Urothelium cell line (cell line): Measurements from ENCODE around the gene LCN2.
"Not testable (repeated sequence)": the region's sequence is repeated elsewhere in the genome, so short reads cannot be mapped to it uniquely, and the experiment has no call there.

Experiments used
- DNase-seq: peaks from one replicate; pipeline ENCODE4 v3.0.0; 2011; ENCODE audit warnings: low spot score, mixed read lengths
- FAIRE-seq: peaks from 2 replicates; lab custom pipeline; 2011; peaks lifted over from hg19 to GRCh38; lab: Jason Lieb, UNC

Gene LCN2

GRCh38 chr9:128163523-128164306 is 14.5 kb downstream of the LCN2 start:
- DNase-seq (no peak), FAIRE-seq (no peak)

GRCh38 chr9:128164307-128164885 is 15.1 kb downstream of the LCN2 start:
- DNase-seq (no peak), FAIRE-seq (no peak)

GRCh38 chr9:128166169-128166568 is 16.9 kb downstream of the LCN2 start:
- FAIRE-seq (no peak), DNase-seq (no peak)

GRCh38 chr9:128167209-128167608 is 18.0 kb downstream of the LCN2 start:
- FAIRE-seq, result no peak

GRCh38 chr9:128168731-128169308 is 19.6 kb downstream of the LCN2 start:
- DNase-seq (no peak), FAIRE-seq (no peak)

More at GRCh38 chr9:128167209-128167608, 18.0 kb downstream of the LCN2 start:
- DNase-seq, result no peak

- FAIRE-seq (no peak), DNase-seq (no peak)
Measured at GRCh38 chr9:128169492-128169891, 20.2 kb downstream of the LCN2 start.

- FAIRE-seq (no peak), DNase-seq (no peak)
Measured at GRCh38 chr9:128169925-128170324, 20.7 kb downstream of the LCN2 start.

- DNase-seq (no peak), FAIRE-seq (no peak)
Measured at GRCh38 chr9:128174062-128174461, 24.8 kb downstream of the LCN2 start.

GRCh38 chr9:128175102-128175563 is 25.9 kb downstream of the LCN2 start:
- DNase-seq, result no peak
- no peak for FAIRE-seq

- FAIRE-seq, result no peak
- DNase-seq, result no peak
Measured at GRCh38 chr9:128175726-128176125, 26.5 kb downstream of the LCN2 start.

- FAIRE-seq (no peak), DNase-seq (no peak)
Measured at GRCh38 chr9:128178806-128179431, 29.7 kb downstream of the LCN2 start.

- FAIRE-seq (no peak), DNase-seq (no peak)
Measured at GRCh38 chr9:128180001-128180400, 30.7 kb downstream of the LCN2 start.

- DNase-seq, result no peak
- FAIRE-seq, result no peak
Measured at GRCh38 chr9:128180447-128180846, 31.2 kb downstream of the LCN2 start.

- not testable (repeated sequence) for DNase-seq, FAIRE-seq
Measured at GRCh38 chr9:128181480-128181879, 32.2 kb downstream of the LCN2 start.

GRCh38 chr9:128182893-128183588 is 33.8 kb downstream of the LCN2 start:
- FAIRE-seq (no peak), DNase-seq (no peak)

- DNase-seq (no peak), FAIRE-seq (no peak)
Measured at GRCh38 chr9:128185979-128186965, 37.0 kb downstream of the LCN2 start.

- no peak for FAIRE-seq
- DNase-seq, result no peak
Measured at GRCh38 chr9:128187361-128187760, 38.1 kb downstream of the LCN2 start.

GRCh38 chr9:128188209-128188608 is 39.0 kb downstream of the LCN2 start:
- no peak for FAIRE-seq
- DNase-seq, result no peak

- FAIRE-seq, result no peak
- DNase-seq, result no peak
Measured at GRCh38 chr9:128190013-128190412, 40.8 kb downstream of the LCN2 start.
